ENCODE measurements around the gene HAUS5. TPM values are rescaled to one million over a fixed set of nuclear protein-coding genes. Genes with fewer than 3 reads are reported as not detected.

Gene HAUS5
- total and polyA plus RNA-seq, 10 donors, result 10.3 to 24.4 (median 18.6) TPM

DNA sequence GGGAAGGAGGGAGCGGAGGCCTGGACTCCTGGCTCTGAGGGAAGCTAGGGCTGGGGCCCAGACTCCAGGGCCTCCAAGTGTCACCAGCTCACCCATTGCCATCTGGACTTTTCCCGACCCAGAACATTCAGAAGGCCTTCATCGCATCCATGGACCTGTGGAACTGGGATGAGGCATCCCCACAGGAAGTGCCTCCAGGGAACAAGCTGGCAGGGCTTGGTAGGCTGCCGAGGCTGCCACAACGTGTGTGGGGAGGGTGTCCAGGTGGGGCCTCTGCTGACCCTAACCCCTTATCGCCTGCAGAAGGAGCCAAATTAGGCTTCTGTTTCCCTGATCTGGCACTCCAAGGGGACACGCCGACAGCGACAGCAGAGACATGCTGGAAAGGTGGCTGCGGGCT, 29.8 kb downstream of the HAUS5 start:
- Histone ChIP-seq H3K27me3 (replicated peaks in 1 of 7) (peaks cover 0 to 10% (median 0%) of the 10 kb centered on the region in 7 donors), H3K4me3 (peak overlapping the region in 1 of 8 donors; percentile 84), H3K4me1 (peaks cover 0 to 55% (median 38%) of the 10 kb centered on the region in 6 donors), H3K9me3 (no peaks in the 10 kb centered on the region), H3K27ac (peak overlapping the region in 5 of 8 donors; percentile 29 to 95 (median 92)), H3K36me3 (peaks cover 3 to 12% (median 11%) of the 10 kb centered on the region in 6 donors)
- TF ChIP-seq, protein P1, sequence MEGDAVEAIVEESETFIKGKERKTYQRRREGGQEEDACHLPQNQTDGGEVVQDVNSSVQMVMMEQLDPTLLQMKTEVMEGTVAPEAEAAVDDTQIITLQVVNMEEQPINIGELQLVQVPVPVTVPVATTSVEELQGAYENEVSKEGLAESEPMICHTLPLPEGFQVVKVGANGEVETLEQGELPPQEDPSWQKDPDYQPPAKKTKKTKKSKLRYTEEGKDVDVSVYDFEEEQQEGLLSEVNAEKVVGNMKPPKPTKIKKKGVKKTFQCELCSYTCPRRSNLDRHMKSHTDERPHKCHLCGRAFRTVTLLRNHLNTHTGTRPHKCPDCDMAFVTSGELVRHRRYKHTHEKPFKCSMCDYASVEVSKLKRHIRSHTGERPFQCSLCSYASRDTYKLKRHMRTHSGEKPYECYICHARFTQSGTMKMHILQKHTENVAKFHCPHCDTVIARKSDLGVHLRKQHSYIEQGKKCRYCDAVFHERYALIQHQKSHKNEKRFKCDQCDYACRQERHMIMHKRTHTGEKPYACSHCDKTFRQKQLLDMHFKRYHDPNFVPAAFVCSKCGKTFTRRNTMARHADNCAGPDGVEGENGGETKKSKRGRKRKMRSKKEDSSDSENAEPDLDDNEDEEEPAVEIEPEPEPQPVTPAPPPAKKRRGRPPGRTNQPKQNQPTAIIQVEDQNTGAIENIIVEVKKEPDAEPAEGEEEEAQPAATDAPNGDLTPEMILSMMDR (IDR thresholded peaks at IDR 0.05 in 8 of 11, conservative IDR thresholded peaks at IDR 0.05 in 3 of 11), result no peak
- DNase-seq, result no peak
- 77 to 87% (median 84%) methylated on average over 9 to 10 of the region's 10 CpGs for WGBS, 5 donors
- intact Hi-C loops (cut with DNase I; ENCODE audit: low total_unique reads), result no loop called here

- 38 to 66% (median 49%) methylated on average over 7 to 15 of the region's 15 CpGs for WGBS, 5 donors
- H3K36me3 ChIP-seq, result peaks cover 0 to 7% (median 6%) of the 10 kb centered on the region in 6 donors
- H3K4me1 ChIP-seq, result peaks cover 4 to 60% (median 43%) of the 10 kb centered on the region in 6 donors
- peak overlapping the region; percentile 64 to 84 (median 68) for H3K4me3 ChIP-seq
- peaks cover 0 to 10% (median 0%) of the 10 kb centered on the region in 7 donors for H3K27me3 ChIP-seq (replicated peaks in 1 of 7)
- H3K27ac ChIP-seq, result peak overlapping the region; percentile 61 to 95 (median 92)
- no peaks in the 10 kb centered on the region for H3K9me3 ChIP-seq
- TF ChIP-seq POLR2AphosphoS5 (IDR thresholded peaks at IDR 0.05) (no peak), POLR2A (IDR thresholded peaks at IDR 0.05) (no peak)
- TF ChIP-seq, protein P1 (IDR thresholded peaks at IDR 0.05 in 8 of 11, conservative IDR thresholded peaks at IDR 0.05 in 3 of 11), result no peak
- intact Hi-C loops (cut with DNase I; ENCODE audit: low total_unique reads), result no loop called here
- no peak for DNase-seq
Observed at GRCh38 chr19:35642798-35643254, 30.3 kb downstream of the HAUS5 start.

GRCh38 chr19:35643255-35644205, 31.0 kb downstream of the HAUS5 start:
- peak; percentile 96 for DNase-seq
- H3K27ac ChIP-seq, result peak overlapping the region; percentile 61 to 95 (median 92)
- peak; percentile 12 to 67 (median 51) for TF ChIP-seq POLR2A (IDR thresholded peaks at IDR 0.05)
- TF ChIP-seq POLR2AphosphoS5 (IDR thresholded peaks at IDR 0.05), result peak; percentile 89 to 92 (median 90)
- TF ChIP-seq, protein P1 (IDR thresholded peaks at IDR 0.05 in 8 of 11, conservative IDR thresholded peaks at IDR 0.05 in 3 of 11), result no peak
- H3K27me3 ChIP-seq (replicated peaks in 1 of 7), result peaks cover 0 to 10% (median 0%) of the 10 kb centered on the region in 7 donors
- H3K4me3 ChIP-seq, result peak overlapping the region; percentile 64 to 84 (median 68)
- H3K4me1 ChIP-seq, result peaks cover 4 to 64% (median 44%) of the 10 kb centered on the region in 6 donors
- H3K36me3 ChIP-seq, result peaks cover 0 to under 1% (median 0%) of the 10 kb centered on the region in 6 donors
- intact Hi-C loops (cut with DNase I; ENCODE audit: low total_unique reads), result no loop called here
- H3K9me3 ChIP-seq, result no peaks in the 10 kb centered on the region
- 0 to 1% (median 0%) methylated on average over 19 to 69 of the region's 69 CpGs for WGBS, 5 donors
